SK-MEL-5 (cell line): ENCODE results near the gene RASL12. TPM values are rescaled to one million over a fixed set of nuclear protein-coding genes. Genes with fewer than 3 reads are reported as not detected.
"Not testable (repeated sequence)": the region's sequence is repeated elsewhere in the genome, so short reads cannot be mapped to it uniquely, and the experiment has no call there.

Experiments
- DNase-seq: peaks from one replicate; pipeline ENCODE4 v3.0.0-alpha.2; 2016; ENCODE audit warnings: low read depth, low spot score
- in situ Hi-C: cut with HindIII; loops from 2 replicates; pipeline ENCODE4 v1.10.0; 2016; ENCODE audit warnings: low sequenced_read_pairs, high pct_unique_total_duplicates, low pct_unique_long_range_greater_than_20kb
- total RNA-seq: library from RNA; depleted of rRNA; stranded (reverse); fragments of >200 nt; shearing (Covaris generic); gene quantifications from 2 replicates; pipeline ENCODE4 v1.2.3, GENCODE V29; 2014

Gene RASL12
- total RNA-seq, 1 experiment from 2014 or later, result not detected

DNA sequence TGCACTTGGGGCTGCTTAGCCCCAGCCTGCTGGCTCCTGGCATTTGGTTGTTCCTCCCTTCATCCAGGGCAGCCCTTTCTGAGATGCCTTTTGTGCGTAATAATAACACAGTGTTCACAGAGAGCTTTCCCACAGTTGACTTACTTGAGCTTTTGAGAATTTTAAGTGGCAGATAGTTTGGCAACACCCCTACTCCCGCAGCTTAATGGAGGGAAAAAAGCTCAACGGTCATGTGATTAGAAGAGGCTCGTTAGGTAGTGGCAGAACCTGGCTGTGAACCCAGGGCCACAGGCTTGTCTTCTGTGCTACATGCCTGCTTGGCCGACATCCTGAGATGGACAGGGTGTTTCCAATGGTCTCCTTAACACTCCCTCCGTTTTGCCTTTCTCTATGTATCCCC, 13.5 kb upstream of the RASL12 start:
- in situ Hi-C loops, result no loop called here

GRCh38 chr15:65079580-65079979, 11.8 kb upstream of the RASL12 start:
- in situ Hi-C loops, result no loop called here
- no peak for DNase-seq

More for the DNA sequence above, 13.5 kb upstream of the RASL12 start:
- no peak for DNase-seq

- in situ Hi-C loops, result no loop called here
- DNase-seq, result no peak
These were observed 10.2 kb upstream of the RASL12 start for GRCh38 chr15:65077981-65078352.

- in situ Hi-C loops, result no loop called here
- DNase-seq, result no peak
These were observed 9.6 kb upstream of the RASL12 start for GRCh38 chr15:65077291-65077980.

DNA sequence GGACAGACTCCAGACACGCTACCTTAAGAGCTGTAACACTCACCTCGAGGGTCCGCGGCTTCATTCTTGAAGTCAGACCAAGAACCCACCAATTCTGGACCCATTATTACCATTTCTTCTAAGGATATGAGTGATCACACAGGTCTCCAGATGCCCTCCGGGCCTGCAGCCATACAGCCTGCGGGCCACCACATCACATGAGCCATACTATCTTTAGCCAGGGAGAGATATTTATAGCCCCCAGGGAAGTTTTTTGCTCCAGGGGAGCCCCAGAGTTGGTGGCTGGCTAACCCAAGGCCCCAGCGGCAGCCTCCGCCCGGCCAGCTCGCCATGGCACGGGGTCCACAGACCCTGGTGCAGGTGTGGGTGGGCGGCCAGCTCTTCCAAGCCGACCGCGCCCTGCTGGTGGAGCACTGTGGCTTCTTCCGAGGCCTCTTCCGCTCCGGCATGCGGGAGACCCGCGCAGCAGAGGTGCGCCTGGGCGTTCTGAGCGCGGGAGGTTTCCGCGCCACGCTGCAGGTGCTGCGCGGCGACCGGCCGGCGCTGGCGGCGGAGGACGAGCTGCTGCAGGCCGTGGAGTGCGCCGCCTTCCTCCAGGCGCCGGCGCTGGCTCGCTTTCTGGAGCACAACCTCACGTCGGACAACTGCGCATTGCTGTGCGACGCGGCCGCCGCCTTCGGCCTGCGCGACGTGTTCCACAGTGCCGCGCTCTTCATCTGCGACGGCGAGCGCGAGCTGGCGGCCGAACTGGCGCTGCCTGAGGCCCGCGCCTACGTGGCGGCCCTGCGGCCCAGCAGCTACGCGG, 8.9 kb upstream of the RASL12 start, which contains the start of gene KBTBD13:
TSS of gene KBTBD13 (plus strand) at position 261 of the 805 bp plus-strand sequence. CDS start at position 331, 70 bp downstream.
- in situ Hi-C loops, result no loop called here
- no peak for DNase-seq

GRCh38 chr15:65075607-65076395, 8.0 kb upstream of the RASL12 start:
- in situ Hi-C loops, DNase-seq: not testable (repeated sequence)

DNA sequence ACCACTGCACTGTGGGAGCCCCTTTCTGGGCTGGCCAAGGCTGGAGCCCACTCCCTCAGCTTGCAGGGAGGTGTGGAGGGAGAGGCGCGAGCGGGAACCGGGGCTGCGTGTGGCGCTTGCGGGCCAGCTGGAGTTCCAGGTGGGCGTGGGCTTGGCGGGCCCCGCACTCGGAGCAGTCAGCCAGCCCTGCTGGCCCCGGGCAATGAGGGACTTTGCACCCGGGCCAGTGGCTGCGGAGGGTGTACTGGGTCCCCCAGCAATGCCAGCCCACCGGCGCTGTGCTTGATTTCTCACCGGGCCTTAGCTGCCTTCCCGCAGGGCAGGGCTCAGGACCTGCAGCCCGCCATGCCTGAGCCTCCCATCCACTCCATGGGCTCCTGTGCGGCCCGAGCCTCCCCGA, 7.2 kb upstream of the RASL12 start:
- DNase-seq, in situ Hi-C loops: not testable (repeated sequence)

GRCh38 chr15:65072617-65073016, 4.8 kb upstream of the RASL12 start:
- DNase-seq, result no peak
- in situ Hi-C loops, result no loop called here

DNA sequence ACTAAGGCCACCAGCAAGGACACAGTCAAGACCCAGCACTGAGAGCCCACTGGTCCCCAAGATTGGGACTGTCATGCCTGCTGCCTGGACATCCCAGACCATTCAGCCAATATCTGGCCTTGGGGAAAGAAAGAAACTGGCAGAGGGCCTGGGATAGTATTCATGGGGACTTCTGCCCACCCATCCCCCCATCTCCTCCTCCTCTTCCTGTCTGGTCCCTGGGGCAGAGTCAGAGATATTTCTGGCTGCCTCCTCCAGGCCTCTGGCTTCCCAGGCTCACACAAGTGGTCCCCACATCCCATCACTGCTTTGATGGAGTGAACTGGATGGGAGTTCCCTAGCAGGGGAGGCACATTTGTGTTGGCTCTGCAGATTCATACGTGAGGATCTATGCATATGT, 4.2 kb upstream of the RASL12 start:
- in situ Hi-C loops, result no loop called here
- no peak for DNase-seq

GRCh38 chr15:65071381-65071811, 3.6 kb upstream of the RASL12 start:
- in situ Hi-C loops, result no loop called here

GRCh38 chr15:65069779-65070546, 2.2 kb upstream of the RASL12 start:
- DNase-seq, result no peak
- in situ Hi-C loops, result no loop called here

More at GRCh38 chr15:65071381-65071811, 3.6 kb upstream of the RASL12 start:
- no peak for DNase-seq

GRCh38 chr15:65069179-65069578, 1.4 kb upstream of the RASL12 start:
- no peak for DNase-seq
- in situ Hi-C loops, result no loop called here

GRCh38 chr15:65068403-65068788, 605 bp upstream of the RASL12 start:
- in situ Hi-C loops, result no loop called here
- no peak for DNase-seq

- no peak for DNase-seq
- in situ Hi-C loops, result no loop called here
These were observed 510 bp downstream of the RASL12 start for GRCh38 chr15:65067317-65067644.

DNA sequence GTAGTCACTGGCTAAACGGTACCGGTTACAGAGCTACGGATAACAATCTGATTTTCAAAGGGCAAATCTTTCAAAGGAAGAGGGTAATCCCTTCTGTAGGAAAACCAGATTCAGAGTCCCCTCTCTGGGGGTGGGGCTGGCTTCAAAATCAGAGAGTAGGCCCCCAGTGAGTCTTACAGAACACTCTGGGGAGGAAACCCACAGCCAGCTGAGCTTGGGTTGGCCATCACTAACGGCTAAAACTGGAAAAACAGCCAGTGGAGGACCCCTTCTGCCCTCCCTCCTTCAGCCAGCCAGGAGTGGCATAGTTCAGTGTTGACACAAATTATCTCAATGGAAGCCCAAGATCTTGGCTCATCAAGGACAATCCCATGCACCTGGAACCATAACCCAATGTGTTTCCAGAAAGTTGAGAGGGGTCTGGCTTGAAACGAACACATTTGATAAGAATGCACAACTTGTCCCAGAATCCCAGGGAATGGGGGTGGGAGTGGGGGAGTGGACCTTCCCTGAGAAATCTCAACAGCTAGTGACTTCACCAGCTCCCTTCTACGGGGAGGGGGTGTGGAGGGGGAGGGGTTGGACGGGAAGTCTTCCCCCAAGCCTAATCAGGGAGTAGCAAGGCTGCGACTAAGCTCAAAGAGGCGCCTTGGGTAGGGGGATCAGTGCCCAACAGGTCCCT, 1.0 kb downstream of the RASL12 start:
- in situ Hi-C loops, result no loop called here
- no peak for DNase-seq

DNA sequence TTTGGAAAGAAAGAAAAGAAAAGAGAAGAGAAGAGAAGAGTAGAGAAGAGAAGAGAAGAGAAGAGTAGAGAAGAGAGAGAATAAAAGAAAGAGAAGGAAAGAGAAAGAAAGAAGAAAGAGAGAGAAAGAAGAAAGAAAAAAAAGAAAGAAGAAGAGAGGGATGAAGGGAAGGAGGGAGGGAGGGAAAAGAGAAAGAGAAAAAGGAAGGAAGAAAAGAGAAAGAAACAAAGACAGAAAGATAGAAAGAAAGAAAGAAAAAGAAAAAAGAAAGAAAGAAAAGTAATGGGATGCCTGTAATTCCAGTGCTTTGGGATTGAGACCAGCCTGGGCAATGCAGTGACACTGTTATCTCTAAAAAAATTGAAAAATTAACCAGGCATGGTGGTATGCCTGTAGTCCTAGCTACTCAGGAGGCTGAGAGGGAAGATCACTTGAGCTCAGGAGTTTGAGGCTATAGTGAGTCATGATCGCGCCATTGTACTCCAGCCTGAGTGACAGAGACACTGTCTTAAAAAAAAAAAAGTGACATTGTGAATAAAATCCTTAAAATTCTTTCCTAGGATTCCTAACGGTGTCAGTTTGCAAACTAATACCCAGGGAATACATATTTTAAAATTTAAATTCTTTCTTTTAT, 1.7 kb downstream of the RASL12 start:
- DNase-seq, result no peak
- in situ Hi-C loops, result no loop called here

DNA sequence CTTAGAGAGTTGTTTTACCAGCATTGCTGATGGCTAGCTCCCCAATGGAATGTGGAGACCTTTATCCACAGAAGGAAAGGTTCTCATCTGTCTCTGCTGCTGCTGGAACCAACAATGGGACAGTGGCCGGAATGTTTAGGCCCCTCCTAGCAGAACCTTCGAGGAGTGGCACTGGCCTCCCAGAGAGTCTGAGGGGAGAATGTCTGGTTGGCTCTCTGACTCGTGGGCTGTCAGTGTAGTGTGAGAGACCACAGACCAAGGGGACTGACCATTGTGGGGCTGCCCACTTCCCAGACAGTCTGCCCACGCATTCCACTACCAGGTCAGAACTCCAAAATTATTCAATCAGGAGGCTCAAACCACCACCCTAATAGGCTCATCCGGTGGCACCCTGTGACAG, 5.1 kb downstream of the RASL12 start:
- in situ Hi-C loops, result no loop called here
- DNase-seq, result no peak
